ENCODE data around the gene MBTD1.

- TF ChIP-seq GATA3 (IDR thresholded peaks at IDR 0.05; ENCODE audit: low read depth, low read length): no peak
- TF ChIP-seq GATA2 (IDR thresholded peaks at IDR 0.05; ENCODE audit: low read depth, low read length): no peak
These were observed 62.1 kb downstream of the MBTD1 start for GRCh38 chr17:51197754-51198153.

All from SH-SY5Y (cell line).